RWPE1 (cell line): ENCODE results near the gene ADAMTS17.

ENCODE experiments used
- CTCF ChIA-PET: fragments of 350-600 bp; sonication (Branson Sonifier 250); formaldehyde crosslinking; extraction: SDS; loops from one replicate; lab custom pipeline; 2021; lab: Yijun Ruan, JAX
- POLR2A ChIA-PET: fragments of 400-600 bp; formaldehyde crosslinking; extraction: SDS; loops from one replicate; lab custom pipeline; 2020; ENCODE audit warnings: antibody characterized with exemption; ENCODE audit not compliant: low non-redundant PET; lab: Yijun Ruan, JAX
- DNase-seq: peaks from one replicate; pipeline ENCODE4 v3.0.0; 2012; ENCODE audit warnings: low spot score
- H3K27ac ChIP-seq: fragments of 450-650 bp; 2 replicates; pipeline ENCODE4 v1.5.1; 2017
- CTCF ChIP-seq: fragments of 450-650 bp; conservative IDR thresholded peaks from 2 replicates; pipeline ENCODE4 v1.5.1; 2017; ENCODE audit warnings: low read depth, mild to moderate bottlenecking

Gene ADAMTS17

GRCh38 chr15:100109486-100110035 is 232.2 kb downstream of the ADAMTS17 start:
- no peak for TF ChIP-seq CTCF
- DNase-seq = no peak
- CTCF ChIA-PET = interaction anchor here (0.6 kb wide), 1 partner anchor 354 kb away, joined by 3 read pairs; no protein-coding TSS in a partner anchor
- H3K27ac ChIP-seq = peak overlapping the region; percentile 3; the same call in 1 of the 2 replicates
- POLR2A ChIA-PET = no interaction called here

- no peak for DNase-seq
- CTCF ChIA-PET = no interaction called here
- POLR2A ChIA-PET = no interaction called here
- H3K27ac ChIP-seq = no peak overlapping the region
- TF ChIP-seq CTCF = no peak
These were observed 232.9 kb downstream of the ADAMTS17 start for GRCh38 chr15:100108846-100109245.

DNA sequence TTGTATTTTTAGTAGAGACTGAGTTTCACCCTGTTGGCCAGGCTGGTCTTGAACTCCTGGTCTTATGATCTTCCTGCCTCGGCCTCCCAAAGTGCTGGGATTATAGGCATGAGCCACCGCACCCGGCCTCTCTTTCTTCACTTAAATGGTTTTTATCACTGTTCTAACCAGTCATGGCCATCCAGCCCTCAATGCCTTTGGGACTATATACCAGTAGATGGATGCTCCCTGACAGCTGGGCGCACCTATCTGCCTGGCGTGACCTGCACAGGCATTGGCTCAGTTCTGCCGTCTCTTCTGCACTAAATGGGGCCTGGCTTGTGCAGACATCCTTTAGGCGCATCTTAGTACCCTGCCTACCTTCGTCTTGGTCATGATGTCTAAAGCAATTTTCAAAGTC is 233.4 kb downstream of the ADAMTS17 start:
- no peak for DNase-seq
- TF ChIP-seq CTCF = no peak
- H3K27ac ChIP-seq = no peak overlapping the region
- POLR2A ChIA-PET = interaction anchor here (0.6 kb wide), 1 partner anchor 465 kb away, joined by 3 read pairs; no protein-coding TSS in a partner anchor
- CTCF ChIA-PET = no interaction called here

- ChIA-PET POLR2A (interaction anchor here (0.6 kb wide), 1 partner anchor 465 kb away, joined by 3 read pairs; no protein-coding TSS in a partner anchor), CTCF (no interaction called here)
- H3K27ac ChIP-seq = no peak overlapping the region
- TF ChIP-seq CTCF = no peak
- DNase-seq = no peak
These were observed 234.1 kb downstream of the ADAMTS17 start for GRCh38 chr15:100107606-100108225.

- DNase-seq = no peak
- POLR2A ChIA-PET = no interaction called here
- no peak for TF ChIP-seq CTCF
- no peak overlapping the region for H3K27ac ChIP-seq
- CTCF ChIA-PET = interaction anchor here (0.6 kb wide), 1 partner anchor 232 kb away, joined by 3 read pairs; no protein-coding TSS in a partner anchor
These were observed 234.6 kb downstream of the ADAMTS17 start for GRCh38 chr15:100107151-100107550.

- H3K27ac ChIP-seq = no peak overlapping the region
- TF ChIP-seq CTCF = no peak
- no peak for DNase-seq
- CTCF ChIA-PET = interaction anchor here (0.6 kb wide), 1 partner anchor 232 kb away, joined by 3 read pairs; no protein-coding TSS in a partner anchor
- POLR2A ChIA-PET = no interaction called here
These were observed 235.0 kb downstream of the ADAMTS17 start for GRCh38 chr15:100106732-100107131.
